SK-N-SH (cell line): ENCODE results near the gene CSRP1. TPM values are rescaled to one million over a fixed set of nuclear protein-coding genes. Genes with fewer than 3 reads are reported as not detected.

Experiments used
- CHD2 ChIP-seq: fragments of 150-350 bp; IDR thresholded peaks from 2 replicates; pipeline ENCODE4 v1.6.1; 2018; ENCODE audit warnings: low read length; ENCODE audit not compliant: partially characterized antibody
- EP300 ChIP-seq, 2 experiments: IDR thresholded peaks; 2 replicates each; pipeline versions ENCODE4 v1.4.0 to v1.6.1; 2012; ENCODE audit warnings: borderline replicate concordance in 1 of 2, low read depth in 1 of 2, low read length in 1 of 2
- FOSL2 ChIP-seq: IDR thresholded peaks from 2 replicates; pipeline ENCODE4 v1.4.0; 2012; ENCODE audit warnings: low read depth, mild to moderate bottlenecking, moderate library complexity, borderline replicate concordance
- FOXJ3 ChIP-seq: sonication (generic); formaldehyde crosslinking; IDR thresholded peaks from 2 replicates; pipeline ENCODE4 v1.5.1; 2020; ENCODE audit warnings: mild to moderate bottlenecking, missing genetic modification reagents
- GATA2 ChIP-seq: sonication (generic); formaldehyde crosslinking; IDR thresholded peaks from 2 replicates; pipeline ENCODE4 v1.5.0; 2020; ENCODE audit warnings: mild to moderate bottlenecking, missing genetic modification reagents
- JUND ChIP-seq: IDR thresholded peaks from 2 replicates; pipeline ENCODE4 v1.4.0; 2012
- MAX ChIP-seq: IDR thresholded peaks from 2 replicates; pipeline ENCODE4 v1.4.0; 2012; ENCODE audit warnings: low read depth
- MEF2A ChIP-seq: IDR thresholded peaks from 2 replicates; pipeline ENCODE4 v1.4.0; 2012; ENCODE audit warnings: low read depth, borderline replicate concordance
- NFIC ChIP-seq: IDR thresholded peaks from 2 replicates; pipeline ENCODE4 v1.4.0; 2012; ENCODE audit warnings: borderline replicate concordance
- NRF1 ChIP-seq: IDR thresholded peaks from 2 replicates; pipeline ENCODE4 v1.6.1; 2012; ENCODE audit warnings: low read depth, mild to moderate bottlenecking, low read length
- POLR2AphosphoS5 ChIP-seq: IDR thresholded peaks from 2 replicates; pipeline ENCODE4 v1.6.1; 2012; ENCODE audit warnings: low read depth, low read length
- REST ChIP-seq: IDR thresholded peaks from 2 replicates; pipeline ENCODE4 v1.6.1; 2012; ENCODE audit warnings: mild to moderate bottlenecking, low read depth, low read length, moderate library complexity
- SMC3 ChIP-seq: IDR thresholded peaks from 2 replicates; pipeline ENCODE4 v1.6.1; 2012; ENCODE audit warnings: low read depth, low read length, improper control_type of control experiment
- TEAD4 ChIP-seq: IDR thresholded peaks from 2 replicates; pipeline ENCODE4 v1.4.0; 2012; ENCODE audit warnings: mild to moderate bottlenecking, borderline replicate concordance; ENCODE audit not compliant: insufficient read depth
- USF1 ChIP-seq: IDR thresholded peaks from 2 replicates; pipeline ENCODE4 v1.4.0; 2012; ENCODE audit warnings: low read depth, borderline replicate concordance
- USF2 ChIP-seq: fragments of 150-350 bp; IDR thresholded peaks from 2 replicates; pipeline ENCODE4 v1.6.1; 2017; ENCODE audit warnings: antibody characterized with exemption, low read length, low read depth, borderline replicate concordance
- YY1 ChIP-seq: IDR thresholded peaks from 2 replicates; pipeline ENCODE4 v1.4.0; 2012; ENCODE audit warnings: low read depth, mild to moderate bottlenecking
- polyA plus RNA-seq, 3 experiments: library from polyadenylated mRNA; depleted of rRNA; stranded (reverse); fragments of >200 nt; gene quantifications; 2 replicates each; pipeline ENCODE4 v1.2.3, GENCODE V29; 2012

The CSRP1 gene
- polyA plus RNA-seq, 1 of the 3 experiments (the other 2 are of a cell fraction): 373 TPM

GRCh38 chr1:201461645-201462441 is 45.1 kb downstream of the CSRP1 start (continued):
- TF ChIP-seq USF1 (no peak), YY1 (0 out of 2 replicates have a peak, but pooled peaks have one; percentile 8), GATA2 (CRISPR knock-in tag) (no peak), POLR2AphosphoS5 (peak; percentile 90), MAX (peak; percentile 92), FOXJ3 (no peak), REST (peak; percentile 38; the same call in 1 of the 2 replicates), USF2 (no peak), EP300 (IDR thresholded peaks at IDR 0.05; ENCODE audit: borderline replicate concordance in 1 of 2, low read depth in 1 of 2, low read length in 1 of 2) (peak in 1 of 2 experiments; percentile 71; a peak in 1 of 4 replicates), CHD2 (no peak), NFIC (peak; percentile 52; the same call in 1 of the 2 replicates), JUND (peak; percentile 92), NRF1 (no peak), MEF2A (no peak), FOSL2 (peak; percentile 97), TEAD4 (no peak), SMC3 (no peak)
- TF ChIP-seq, all 33 proteins: peak for 14
